H54 (cell line): Measurements from ENCODE around the gene CRHBP.
"Not testable (repeated sequence)": the region's sequence is repeated elsewhere in the genome, so short reads cannot be mapped to it uniquely, and the experiment has no call there.

Experiments
- DNase-seq: peaks from one replicate; pipeline ENCODE4 v3.0.0; 2011; ENCODE audit warnings: low spot score, mixed read lengths; ENCODE audit not compliant: insufficient read length
- FAIRE-seq: peaks from 3 replicates; lab custom pipeline; 2011; peaks lifted over from hg19 to GRCh38; lab: Jason Lieb, UNC
- POLR2A ChIP-seq: IDR thresholded peaks from 2 replicates; pipeline ENCODE4 v1.6.1; 2011; ENCODE audit warnings: low read depth, mild to moderate bottlenecking, low read length

CRHBP gene

GRCh38 chr5:76982450-76982849 is 29.6 kb downstream of the CRHBP start:
- no peak for TF ChIP-seq POLR2A
- DNase-seq (no peak), FAIRE-seq (peak; percentile 33)

- DNase-seq (no peak), FAIRE-seq (no peak)
- no peak for TF ChIP-seq POLR2A
Observed at GRCh38 chr5:76983468-76983867, 30.6 kb downstream of the CRHBP start.

GRCh38 chr5:76986825-76987526 is 34.1 kb downstream of the CRHBP start:
- TF ChIP-seq POLR2A: no peak
- DNase-seq (no peak), FAIRE-seq (no peak)

GRCh38 chr5:76990899-76991459 is 38.1 kb downstream of the CRHBP start:
- FAIRE-seq (no peak), DNase-seq (no peak)
- no peak for TF ChIP-seq POLR2A

DNA sequence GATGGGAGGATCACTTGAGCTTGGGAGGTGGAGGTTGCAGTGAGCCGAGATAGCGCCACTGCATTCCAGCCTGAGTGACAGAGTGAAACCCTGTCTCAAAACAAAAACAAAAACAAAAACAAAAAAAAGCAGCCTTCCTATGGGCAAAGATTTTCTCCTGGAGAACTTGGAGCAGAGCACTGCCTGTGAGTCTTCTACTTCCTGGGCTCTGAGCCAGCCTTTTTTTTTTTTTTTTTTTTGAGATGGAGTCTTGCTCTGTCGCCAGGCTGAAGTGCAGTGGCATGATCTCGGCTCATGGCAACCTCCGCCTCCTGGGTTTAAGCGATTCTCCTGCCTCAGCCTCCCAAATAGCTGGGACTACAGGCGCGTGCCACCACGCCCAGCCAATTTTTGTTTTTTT is 40.6 kb downstream of the CRHBP start:
- DNase-seq, FAIRE-seq: not testable (repeated sequence)

GRCh38 chr5:76994337-76994736 is 41.5 kb downstream of the CRHBP start:
- no peak for TF ChIP-seq POLR2A
- DNase-seq (no peak), FAIRE-seq (no peak)

DNA sequence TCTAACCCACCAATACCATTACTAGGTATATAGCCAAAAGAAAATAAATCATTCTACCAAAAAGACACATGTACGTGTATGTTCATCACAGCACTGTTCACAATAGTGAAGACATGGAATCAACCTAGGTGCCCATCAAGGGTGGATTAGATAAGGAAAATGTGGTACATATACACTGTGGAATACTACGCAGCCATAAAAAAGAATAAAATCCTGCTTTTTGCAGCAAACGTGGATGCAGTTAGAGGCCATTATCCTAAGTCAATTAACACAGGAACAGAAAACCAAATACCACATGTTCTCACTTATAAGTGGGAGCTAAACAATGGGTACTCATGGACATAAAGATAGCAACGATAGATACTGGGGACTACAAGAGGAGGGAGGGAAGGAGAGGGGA is 45.4 kb downstream of the CRHBP start:
- FAIRE-seq: not testable (repeated sequence)

GRCh38 chr5:76999451-76999850 is 46.6 kb downstream of the CRHBP start:
- DNase-seq: peak; percentile 54

More for the DNA sequence above, 45.4 kb downstream of the CRHBP start:
- DNase-seq: not testable (repeated sequence)

DNA sequence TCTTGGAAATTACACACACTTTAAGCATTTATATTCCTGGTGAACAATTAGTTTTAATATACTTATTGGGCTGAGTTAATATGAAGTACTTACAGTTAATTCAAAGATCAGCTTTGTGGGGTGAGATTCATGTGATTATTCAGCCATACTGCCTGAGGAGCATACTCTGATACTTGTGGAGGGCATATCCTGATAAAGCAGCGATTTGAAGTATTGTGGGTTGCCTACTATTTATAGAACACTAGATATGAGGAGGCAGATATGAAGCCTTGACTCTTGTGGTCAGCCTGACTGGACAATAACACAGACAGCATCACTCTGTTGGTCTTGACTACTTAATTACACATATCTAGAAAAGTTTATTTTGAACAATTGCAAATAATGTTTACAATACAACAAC is 50.4 kb downstream of the CRHBP start:
- no peak for FAIRE-seq
- no peak for DNase-seq
- TF ChIP-seq POLR2A: no peak

More at GRCh38 chr5:76999451-76999850, 46.6 kb downstream of the CRHBP start:
- peak; percentile 48 for FAIRE-seq
- TF ChIP-seq POLR2A: no peak

DNA sequence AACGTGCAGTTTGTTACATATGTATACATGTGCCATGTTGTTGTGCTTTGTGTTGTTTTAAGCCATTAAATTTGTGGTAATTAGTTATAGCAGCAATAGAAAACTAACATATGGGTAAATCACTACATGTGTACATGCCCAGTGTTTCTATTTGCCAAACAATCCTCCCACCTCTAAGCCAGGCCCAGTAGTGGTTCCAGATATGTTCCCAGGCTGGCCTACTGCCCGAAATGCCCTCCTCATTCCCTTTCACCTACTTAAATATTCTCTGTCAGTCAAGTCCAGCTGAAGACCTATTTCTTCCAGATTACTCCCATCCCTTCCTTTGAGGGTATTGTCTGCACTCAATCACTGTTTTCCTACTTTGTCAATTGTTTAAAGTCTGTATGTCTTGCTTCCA is 53.3 kb downstream of the CRHBP start:
- FAIRE-seq: no peak
- DNase-seq: no peak
- no peak for TF ChIP-seq POLR2A

GRCh38 chr5:77008413-77008812 is 55.6 kb downstream of the CRHBP start:
- DNase-seq (no peak), FAIRE-seq (no peak)
- no peak for TF ChIP-seq POLR2A

- DNase-seq (no peak), FAIRE-seq (no peak)
- no peak for TF ChIP-seq POLR2A
Observed at GRCh38 chr5:77010243-77010642, 57.4 kb downstream of the CRHBP start.

- DNase-seq (no peak), FAIRE-seq (no peak)
- no peak for TF ChIP-seq POLR2A
Observed at GRCh38 chr5:77011498-77011897, 58.7 kb downstream of the CRHBP start.

- TF ChIP-seq POLR2A: no peak
- DNase-seq: no peak
- no peak for FAIRE-seq
Observed at GRCh38 chr5:77012601-77013000, 59.8 kb downstream of the CRHBP start.

- TF ChIP-seq POLR2A: no peak
- no peak for DNase-seq
- peak; percentile 71 for FAIRE-seq
Observed at GRCh38 chr5:77015938-77016569, 63.2 kb downstream of the CRHBP start.
